HepG2 (cell line): ENCODE results near the gene CHTF8. TPM values are rescaled to one million over a fixed set of nuclear protein-coding genes. Genes with fewer than 3 reads are reported as not detected.
"Not testable (repeated sequence)": the region's sequence is repeated elsewhere in the genome, so short reads cannot be mapped to it uniquely, and the experiment has no call there.

Experiments
- ATAC-seq: fragments of 200-7000 bp; cut with Tn5 transposase; 3 replicates; pipeline ENCODE4 v1.9.1; 2020; ENCODE audit warnings: mild to moderate bottlenecking, moderate library complexity
- BruUV-seq: library from RNA; stranded (reverse); fragments of 400-500 nt; replicated peaks from 2 replicates; lab custom pipeline; 2021; lab: Mats Ljungman, UMichigan
- CTCF ChIA-PET: fragments of 300-600 bp; formaldehyde crosslinking; extraction: SDS; loops from one replicate; lab custom pipeline; 2021; ENCODE audit warnings: low total read pairs, inconsistent platforms, low intra/inter-chr PET ratio; lab: Yijun Ruan, JAX
- POLR2A ChIA-PET: fragments of 350-600 bp; sonication (Branson Sonifier 250); formaldehyde crosslinking; loops from one replicate; lab custom pipeline; 2020; ENCODE audit warnings: antibody characterized with exemption, inconsistent platforms; lab: Yijun Ruan, JAX
- DNase-seq: peaks from one replicate; pipeline ENCODE4 v3.0.0-alpha.2; 2015; ENCODE audit warnings: low spot score
- FAIRE-seq: peaks from 3 replicates; lab custom pipeline; 2011; peaks lifted over from hg19 to GRCh38; lab: Jason Lieb, UNC
- H2AFZ ChIP-seq: one replicate; pipeline ENCODE4 v1.6.1; 2011; ENCODE audit warnings: low read length, inconsistent platforms
- H3K27ac ChIP-seq: fragments of 300-600 bp; 3 replicates; pipeline ENCODE4 v1.8.0; 2011; ENCODE audit warnings: mixed run types, mild to moderate bottlenecking, mixed read lengths, low read length, inconsistent platforms; ENCODE audit not compliant: insufficient read depth; ENCODE audit errors: extremely low read length
- H3K27me3 ChIP-seq, 2 experiments: fragments of 200-600 bp in 1 of 2; 2 replicates in 1 of 2; 3 replicates in 1 of 2; pipeline versions ENCODE4 v1.6.0 to v1.8.0; 2011; ENCODE audit warnings: low read length in 2 of 2, mild to moderate bottlenecking in 2 of 2, moderate library complexity in 2 of 2, inconsistent platforms in 1 of 2; ENCODE audit not compliant: insufficient read depth in 2 of 2, control insufficient read depth in 1 of 2
- H3K36me3 ChIP-seq, 2 experiments: fragments of 200-600 bp in 1 of 2; replicated peaks in 1 of 2; 2 replicates in 1 of 2; 3 replicates in 1 of 2; pipeline versions ENCODE4 v1.5.1 to v1.8.0; 2011; ENCODE audit warnings: low read length in 2 of 2, inconsistent platforms in 1 of 2; ENCODE audit not compliant: insufficient read depth in 2 of 2, control insufficient read depth in 1 of 2
- H3K4me1 ChIP-seq: 2 replicates; pipeline ENCODE4 v1.5.1; 2012; ENCODE audit warnings: low read length, inconsistent platforms; ENCODE audit not compliant: insufficient read depth
- H3K4me2 ChIP-seq: 2 replicates; pipeline ENCODE4 v1.6.0; 2011; ENCODE audit warnings: low read depth, low read length, inconsistent platforms
- H3K4me3 ChIP-seq, 3 experiments: fragments of 200-600 bp in 1 of 3; sonication (generic), shearing (Covaris generic) in 1 of 3; replicated peaks in 1 of 3; 2 replicates each; pipeline ENCODE4 v1.5.1; 2011 to 2016; ENCODE audit warnings: low read length in 3 of 3, inconsistent platforms in 2 of 3, low read depth in 2 of 3, mild to moderate bottlenecking in 2 of 3, control low read depth in 1 of 3, mixed read lengths in 1 of 3; ENCODE audit not compliant: insufficient read depth in 1 of 3
- H3K79me2 ChIP-seq: one replicate; pipeline ENCODE4 v1.6.1; 2011; ENCODE audit warnings: low read length, inconsistent platforms; ENCODE audit not compliant: insufficient read depth
- H3K9ac ChIP-seq: 2 replicates; pipeline ENCODE4 v1.6.0; 2011; ENCODE audit warnings: mild to moderate bottlenecking, low read depth, low read length, inconsistent platforms; ENCODE audit not compliant: insufficient read depth
- H3K9me3 ChIP-seq: 2 replicates; pipeline ENCODE4 v1.5.1; 2012; ENCODE audit warnings: mild to moderate bottlenecking, low read length
- H4K20me1 ChIP-seq: 2 replicates; pipeline ENCODE4 v1.6.0; 2011; ENCODE audit warnings: inconsistent platforms, mild to moderate bottlenecking, low read length, moderate library complexity; ENCODE audit not compliant: insufficient read depth
- GFI1 ChIP-seq: sonication (generic); formaldehyde crosslinking; IDR thresholded peaks from 2 replicates; pipeline ENCODE4 v1.5.0; 2020; ENCODE audit warnings: missing genetic modification reagents, mild to moderate bottlenecking, borderline replicate concordance
- ISL2 ChIP-seq: sonication (generic); formaldehyde crosslinking; IDR thresholded peaks from 2 replicates; pipeline ENCODE4 v1.5.0; 2020; ENCODE audit warnings: missing genetic modification reagents
- MIER2 ChIP-seq: IDR thresholded peaks from 2 replicates; pipeline ENCODE4 v1.6.1; 2016; ENCODE audit warnings: missing biosample characterization, missing genetic modification reagents
- NR2F2 ChIP-seq: IDR thresholded peaks from 2 replicates; pipeline ENCODE4 v1.6.1; 2012; ENCODE audit warnings: low read depth, inconsistent platforms, borderline replicate concordance
- PHF5A ChIP-seq: IDR thresholded peaks from one replicate; pipeline ENCODE4 v1.6.1; 2018; ENCODE audit warnings: low read depth, missing genetic modification reagents; ENCODE audit not compliant: unreplicated experiment
- TBL1XR1 ChIP-seq: fragments of 150-350 bp; IDR thresholded peaks from 2 replicates; pipeline ENCODE4 v1.6.1; 2014; ENCODE audit warnings: borderline replicate concordance, low read length; ENCODE audit not compliant: partially characterized antibody
- TMF1 ChIP-seq: sonication (generic); formaldehyde crosslinking; IDR thresholded peaks from 2 replicates; pipeline ENCODE4 v1.8.1; 2022; ENCODE audit warnings: low read depth, missing genetic modification reagents
- ZNF232 ChIP-seq: sonication (generic); formaldehyde crosslinking; IDR thresholded peaks from 2 replicates; pipeline ENCODE4 v1.4.0; 2020; ENCODE audit warnings: missing genetic modification reagents, borderline replicate concordance
- ZNF724P ChIP-seq: sonication (generic); formaldehyde crosslinking; IDR thresholded peaks from 2 replicates; pipeline ENCODE4 v1.8.0; 2022; ENCODE audit warnings: missing genetic modification reagents, borderline replicate concordance
- ZNF780A ChIP-seq: sonication (generic); formaldehyde crosslinking; IDR thresholded peaks from 2 replicates; pipeline ENCODE4 v1.8.0; 2022; ENCODE audit warnings: mild to moderate bottlenecking, missing genetic modification reagents, moderate library complexity
- WGBS: methylation state at CpG from one replicate; pipeline ENCODE4 v1.1.6; 2017; ENCODE audit warnings: low lambda C conversion rate; 5-methylcytosine and 5-hydroxymethylcytosine counted together
- in situ Hi-C: cut with HindIII; loops from 2 replicates; pipeline ENCODE4 v1.10.0; 2017; ENCODE audit warnings: low pct_unique_long_range_greater_than_20kb; ENCODE audit not compliant: extremely low pct_ligation_motif_present
- intact Hi-C: fragments of 100-400 bp; cut with micrococcal nuclease; formaldehyde crosslinking; loops from one replicate; pipeline ENCODE4 v1.10.0; 2022; ENCODE audit not compliant: unreplicated experiment
- polyA plus RNA-seq, 8 experiments: library from polyadenylated mRNA; depleted of rRNA in 3 of 8; stranded (reverse) in 7 of 8; unstranded in 1 of 8; fragments of >200 nt; fragmentation: Illumina TruSeq in 4 of 8; extraction: Trizol in 4 of 8; gene quantifications; 2 replicates each; pipeline versions ENCODE4 v1.2.1 to v1.2.3, GENCODE V29; 2011 to 2016; ENCODE audit warnings: low read depth in 4 of 8, missing spikeins in 1 of 8, mixed read lengths in 1 of 8; ENCODE audit not compliant: insufficient read depth in 1 of 8
- total RNA-seq, 5 experiments: library from RNA; depleted of rRNA; stranded (reverse); fragments of >200 nt; fragmentation: Illumina TruSeq; extraction: Trizol; gene quantifications; 2 replicates each; pipeline ENCODE4 v1.2.3, GENCODE V29; 2016; ENCODE audit warnings: low read depth in 1 of 5
- TF ChIP-seq, protein P1 (sequence below): sonication (generic); formaldehyde crosslinking; IDR thresholded peaks from 2 replicates; pipeline ENCODE4 v1.8.0; 2022; ENCODE audit warnings: mild to moderate bottlenecking, missing genetic modification reagents, moderate library complexity

CHTF8 gene
- total and polyA plus RNA-seq, 2 of the 13 experiments (the other 11 are each of a cell fraction or from before 2014, with no cell fraction given) = 37.2 to 67.5 TPM

DNA sequence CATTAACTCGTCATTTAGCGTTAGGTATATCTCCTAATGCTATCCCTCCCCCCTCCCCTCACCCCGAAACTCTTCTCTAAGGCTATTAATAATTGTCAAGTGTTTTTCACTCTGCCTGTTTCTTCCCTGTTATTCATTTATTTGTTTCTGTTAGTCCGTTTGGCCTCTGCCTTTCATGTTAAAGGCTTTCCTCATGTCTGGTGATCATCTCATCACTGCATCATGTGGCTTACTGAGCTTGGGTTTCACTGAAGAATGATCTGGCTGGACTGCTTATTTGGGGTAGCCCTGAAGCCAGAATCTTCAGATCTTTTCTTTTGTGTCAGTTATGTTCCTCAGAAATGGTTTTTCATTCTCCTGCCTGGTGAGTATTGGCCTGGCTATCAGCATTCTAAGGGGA lies 9.5 kb upstream of the CHTF8 start (continued):
- TF ChIP-seq ZNF724P (no peak), MIER2 (CRISPR knock-in tag) (no peak)
- TF ChIP-seq, all 625 proteins: peak for 0

DNA sequence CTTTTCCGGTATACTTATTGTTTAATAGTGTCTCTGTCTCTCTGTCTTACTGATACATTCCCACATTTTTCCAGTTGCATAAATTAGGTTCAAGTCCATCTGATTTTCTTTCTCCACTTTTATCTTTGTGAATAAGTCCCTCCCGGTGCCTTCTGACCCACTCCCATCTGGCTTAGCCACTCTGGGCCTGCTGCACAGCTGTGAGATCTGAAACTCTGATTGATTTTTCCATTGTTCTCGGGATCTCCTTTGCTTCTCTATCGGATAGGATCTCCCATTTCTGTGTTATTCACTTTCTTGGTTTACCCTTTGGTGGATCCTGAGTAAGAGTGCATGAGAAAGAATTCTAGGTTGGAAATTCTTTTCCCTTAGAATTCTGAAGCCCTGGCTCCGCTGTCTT lies 8.6 kb upstream of the CHTF8 start:
- Histone ChIP-seq H3K9ac (no peak overlapping the region), H3K4me1 (0 out of 2 replicates have a peak, but pooled peaks cover 3% of the 10 kb centered on the region), H3K4me3 (no peak overlapping the region), H3K9me3 (no peaks in the 10 kb centered on the region), H3K27me3 (no peaks in the 10 kb centered on the region), H3K4me2 (no peak overlapping the region), H3K27ac (no peak overlapping the region), H3K36me3 (peaks cover 44 to 92% of the 10 kb centered on the region in 2 experiments), H3K79me2 (peaks cover 24% of the 10 kb centered on the region), H2AFZ (no peak overlapping the region), H4K20me1 (no peaks in the 10 kb centered on the region; the same call in 1 of the 2 replicates)
- intact Hi-C loops (no loop called here), in situ Hi-C loops (no loop called here)
- no TSS peak for BruUV-seq
- no peak for FAIRE-seq
- no peak for TF ChIP-seq GFI1 (CRISPR knock-in tag)
- no peak for TF ChIP-seq ZNF780A (CRISPR knock-in tag)
- no peak for TF ChIP-seq ZNF232
- no peak for TF ChIP-seq NR2F2
- TF ChIP-seq PHF5A = no peak
- TF ChIP-seq, protein P1, sequence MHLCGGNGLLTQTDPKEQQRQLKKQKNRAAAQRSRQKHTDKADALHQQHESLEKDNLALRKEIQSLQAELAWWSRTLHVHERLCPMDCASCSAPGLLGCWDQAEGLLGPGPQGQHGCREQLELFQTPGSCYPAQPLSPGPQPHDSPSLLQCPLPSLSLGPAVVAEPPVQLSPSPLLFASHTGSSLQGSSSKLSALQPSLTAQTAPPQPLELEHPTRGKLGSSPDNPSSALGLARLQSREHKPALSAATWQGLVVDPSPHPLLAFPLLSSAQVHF (CRISPR knock-in tag) = no peak
- TF ChIP-seq TBL1XR1 = no peak
- no peak for TF ChIP-seq ISL2 (CRISPR knock-in tag)
- TF ChIP-seq TMF1 (CRISPR knock-in tag) = no peak
- no peak for ATAC-seq
- no peak for DNase-seq
- ChIA-PET CTCF (no interaction called here), POLR2A (no interaction called here)
- 97% methylated on average over 5 of the region's 5 CpGs for WGBS

DNA sequence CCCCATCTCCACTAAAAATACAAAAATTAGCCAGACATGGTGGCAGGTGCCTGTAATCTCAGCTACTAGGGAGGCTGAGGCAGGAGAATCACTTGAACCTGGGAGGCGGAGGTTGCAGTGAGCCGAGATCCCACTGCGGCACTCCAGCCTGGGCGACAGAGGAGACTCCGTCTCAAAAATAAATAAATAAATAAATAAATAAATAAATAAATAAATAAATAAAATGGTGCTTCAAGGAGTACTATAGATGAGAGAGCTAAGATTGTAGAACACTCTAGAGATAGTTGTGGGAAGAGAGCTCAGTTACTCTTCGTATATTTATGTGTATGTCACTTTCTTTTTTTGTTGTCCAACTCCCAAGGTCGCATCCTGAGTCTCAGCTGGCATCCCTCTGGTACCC lies 7.1 kb upstream of the CHTF8 start:
- H3K27me3 ChIP-seq, H3K27ac ChIP-seq, ATAC-seq, BruUV-seq, H3K9me3 ChIP-seq, H3K4me3 ChIP-seq, H2AFZ ChIP-seq, H3K4me2 ChIP-seq, CTCF ChIA-PET, DNase-seq, H3K9ac ChIP-seq, FAIRE-seq, in situ Hi-C loops, H4K20me1 ChIP-seq: not testable (repeated sequence)
- H3K4me1 ChIP-seq = peaks cover 18% of the 10 kb centered on the region
- POLR2A ChIA-PET = interaction anchor here (0.7 to 1.6 kb wide), 2 partner anchors 11 to 549 kb away, joined by 4 read pairs; no protein-coding TSS in a partner anchor
- 97% methylated on average over 7 of the region's 7 CpGs for WGBS
- peaks cover 40% of the 10 kb centered on the region for H3K79me2 ChIP-seq
- H3K36me3 ChIP-seq = peaks cover 41 to 82% of the 10 kb centered on the region in 2 experiments
- intact Hi-C loops = loop anchor here (10.0 kb wide), 1 partner anchor 615 kb away; no protein-coding TSS in a partner anchor
